Mononuclear cell (primary cell): ENCODE data around the gene RNF17. TPM values are rescaled to one million over a fixed set of nuclear protein-coding genes. Genes with fewer than 3 reads are reported as not detected.

Experiments
- H3K27me3 ChIP-seq: 2 replicates; pipeline ENCODE4 v1.6.0; 2011; ENCODE audit warnings: low read length, control low read depth; ENCODE audit not compliant: insufficient read depth
- H3K4me1 ChIP-seq: 2 replicates; pipeline ENCODE4 v1.5.1; 2011; ENCODE audit warnings: mild to moderate bottlenecking, low read length, control low read depth; ENCODE audit not compliant: insufficient read depth
- H3K4me3 ChIP-seq: 2 replicates; pipeline ENCODE4 v1.5.1; 2011; ENCODE audit warnings: mild to moderate bottlenecking, low read length, moderate library complexity
- H3K9me3 ChIP-seq: 2 replicates; pipeline ENCODE4 v1.5.1; 2011; ENCODE audit warnings: low read depth, mild to moderate bottlenecking, control low read depth, low read length
- total RNA-seq: library from RNA; depleted of rRNA; stranded (reverse); fragments of >200 nt; gene quantifications from one replicate; pipeline ENCODE4 v1.2.3, GENCODE V29; 2012

Gene RNF17
- total RNA-seq, 1 donor: not detected

DNA sequence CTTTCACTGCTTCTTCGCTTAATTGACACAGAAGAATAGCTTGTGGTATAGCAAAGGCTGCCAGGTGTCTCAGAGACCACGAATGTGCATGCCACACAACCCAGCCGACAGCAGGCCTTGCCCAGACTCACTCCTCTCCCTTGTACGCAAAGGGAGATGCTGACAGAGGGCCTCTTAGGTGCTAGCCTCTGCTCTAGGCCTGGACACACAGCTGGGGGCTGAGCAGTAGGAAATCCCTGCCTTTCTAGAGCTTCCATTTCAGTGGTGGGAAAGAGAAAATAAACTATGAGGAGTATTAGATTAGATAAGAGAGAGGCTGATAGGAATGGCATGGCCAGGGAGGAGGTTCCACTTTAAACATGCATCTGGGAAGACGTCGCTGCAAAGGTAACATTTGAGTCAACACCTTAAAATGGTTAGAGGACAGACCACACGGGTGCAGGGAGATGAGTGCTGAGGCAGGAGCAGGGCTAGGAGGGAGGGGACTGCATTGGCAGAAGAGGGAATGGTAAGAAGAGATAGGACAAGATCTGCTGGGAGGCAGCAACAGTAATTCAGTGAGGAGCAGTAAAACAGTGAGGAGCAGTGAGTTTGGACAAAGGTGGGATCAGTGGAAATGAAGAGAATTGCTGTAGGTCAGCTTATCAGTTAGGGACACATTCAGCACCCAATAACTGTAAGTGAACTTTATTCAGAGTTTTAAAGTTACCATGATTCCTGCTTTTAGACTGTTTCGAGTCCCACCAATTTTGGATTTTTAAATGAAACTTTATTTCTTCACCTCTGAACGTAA, 100.0 kb downstream of the RNF17 start:
- Histone ChIP-seq H3K27me3 (no peaks in the 10 kb centered on the region), H3K9me3 (no peaks in the 10 kb centered on the region), H3K4me3 (no peak overlapping the region), H3K4me1 (no peaks in the 10 kb centered on the region)

GRCh38 chr13:24864579-24864978, 100.6 kb downstream of the RNF17 start:
- Histone ChIP-seq H3K9me3 (no peaks in the 10 kb centered on the region), H3K4me3 (no peak overlapping the region), H3K4me1 (no peaks in the 10 kb centered on the region), H3K27me3 (no peaks in the 10 kb centered on the region)

GRCh38 chr13:24865163-24865953, 101.4 kb downstream of the RNF17 start:
- Histone ChIP-seq H3K27me3 (no peaks in the 10 kb centered on the region), H3K9me3 (no peaks in the 10 kb centered on the region), H3K4me3 (no peak overlapping the region), H3K4me1 (no peaks in the 10 kb centered on the region)

DNA sequence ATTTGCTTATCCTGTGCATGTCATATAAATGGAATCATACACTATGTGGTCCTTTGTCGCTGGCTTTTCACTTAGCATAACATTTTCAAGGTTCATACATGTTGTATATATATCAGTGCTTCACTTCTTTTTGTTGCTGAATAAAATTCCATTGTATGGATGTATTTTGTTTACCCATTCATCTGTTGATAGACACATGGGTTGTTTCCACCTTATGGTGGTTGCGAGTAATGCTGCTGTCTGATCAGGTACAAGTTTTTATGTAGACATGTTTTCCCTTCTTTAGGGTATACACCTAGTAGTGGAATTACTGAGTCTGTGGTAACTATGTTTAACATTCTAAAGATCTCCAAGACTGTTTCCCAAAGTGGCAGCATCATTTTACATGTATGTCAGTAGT, 102.5 kb downstream of the RNF17 start:
- H3K4me1 ChIP-seq: no peaks in the 10 kb centered on the region
- H3K27me3 ChIP-seq: no peaks in the 10 kb centered on the region
- H3K4me3 ChIP-seq: no peak overlapping the region
- no peaks in the 10 kb centered on the region for H3K9me3 ChIP-seq

DNA sequence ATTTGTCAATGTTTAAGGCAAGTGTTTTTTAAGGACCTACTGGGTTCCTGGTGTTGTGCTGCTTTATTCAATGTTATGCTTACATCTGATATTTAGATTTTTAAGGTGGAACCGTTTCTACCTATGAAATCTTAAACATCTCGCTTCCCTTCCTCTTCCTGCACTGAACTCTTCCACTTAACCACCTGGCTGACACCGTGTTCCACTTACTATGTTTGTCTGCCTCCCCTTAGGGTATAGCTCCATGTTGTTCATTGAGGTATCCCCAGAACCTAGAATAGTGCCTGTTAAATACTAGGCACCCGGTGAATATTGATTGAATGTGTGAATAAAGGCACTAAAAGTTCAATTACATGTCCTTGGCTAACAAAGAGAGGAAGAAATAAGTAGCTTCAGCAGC, 104.9 kb downstream of the RNF17 start:
- Histone ChIP-seq H3K4me1 (no peaks in the 10 kb centered on the region), H3K4me3 (no peak overlapping the region), H3K27me3 (no peaks in the 10 kb centered on the region), H3K9me3 (no peaks in the 10 kb centered on the region)

DNA sequence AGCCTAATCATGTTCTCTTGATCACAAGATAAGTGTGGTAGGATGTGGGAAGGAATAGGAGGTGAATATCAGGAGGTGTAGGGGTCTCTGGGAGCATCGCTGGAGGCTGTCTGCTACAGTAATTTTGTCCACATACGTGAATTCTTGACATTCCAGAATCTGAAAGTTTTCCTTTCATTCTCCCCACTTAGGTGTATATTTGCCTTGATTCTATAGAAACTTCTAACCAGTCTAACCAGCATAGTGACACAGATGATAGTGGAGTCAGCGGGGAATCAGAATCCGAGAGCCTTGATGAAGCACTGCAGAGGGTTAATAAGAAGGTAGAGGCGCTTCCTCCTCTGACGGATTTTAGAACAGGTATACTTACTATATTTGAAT, 106.4 kb downstream of the RNF17 start:
- Histone ChIP-seq H3K9me3 (no peaks in the 10 kb centered on the region), H3K4me1 (no peaks in the 10 kb centered on the region), H3K27me3 (no peaks in the 10 kb centered on the region), H3K4me3 (no peak overlapping the region)

GRCh38 chr13:24875566-24875965, 111.6 kb downstream of the RNF17 start:
- Histone ChIP-seq H3K9me3 (no peaks in the 10 kb centered on the region), H3K27me3 (no peaks in the 10 kb centered on the region), H3K4me1 (no peaks in the 10 kb centered on the region), H3K4me3 (no peak overlapping the region)

- no peaks in the 10 kb centered on the region for H3K9me3 ChIP-seq
- no peaks in the 10 kb centered on the region for H3K4me1 ChIP-seq
- H3K27me3 ChIP-seq: no peaks in the 10 kb centered on the region
- H3K4me3 ChIP-seq: no peak overlapping the region
Measured at GRCh38 chr13:24877531-24877930, 113.6 kb downstream of the RNF17 start.

GRCh38 chr13:24878340-24878739, 114.4 kb downstream of the RNF17 start:
- Histone ChIP-seq H3K27me3 (no peaks in the 10 kb centered on the region), H3K4me3 (no peak overlapping the region), H3K4me1 (no peaks in the 10 kb centered on the region), H3K9me3 (no peaks in the 10 kb centered on the region)

GRCh38 chr13:24882665-24883064, 118.7 kb downstream of the RNF17 start:
- no peaks in the 10 kb centered on the region for H3K9me3 ChIP-seq
- no peak overlapping the region for H3K4me3 ChIP-seq
- H3K4me1 ChIP-seq: no peaks in the 10 kb centered on the region
- H3K27me3 ChIP-seq: no peaks in the 10 kb centered on the region

DNA sequence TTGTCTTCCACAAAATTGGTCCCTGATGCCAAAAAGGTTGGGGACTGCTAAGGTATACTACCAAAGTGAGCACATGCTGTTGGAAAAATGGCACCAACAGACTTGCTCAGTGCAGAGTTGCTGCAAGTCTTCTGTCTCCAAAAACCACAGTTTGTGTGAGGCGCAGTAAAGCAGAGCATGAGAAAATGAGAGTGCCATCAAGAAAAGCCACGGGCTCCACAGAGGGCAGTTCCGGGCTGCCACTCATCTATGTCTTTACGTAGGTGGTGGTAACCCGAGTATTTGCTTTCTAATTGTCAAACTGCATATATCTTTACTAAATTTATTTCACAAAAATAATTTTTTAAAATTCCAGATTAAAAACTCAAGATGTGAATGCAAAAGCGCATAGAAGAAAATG, 123.8 kb downstream of the RNF17 start:
- H3K4me3 ChIP-seq: no peak overlapping the region
- H3K4me1 ChIP-seq: no peaks in the 10 kb centered on the region
- no peaks in the 10 kb centered on the region for H3K9me3 ChIP-seq
- H3K27me3 ChIP-seq: no peaks in the 10 kb centered on the region

- H3K4me3 ChIP-seq: no peak overlapping the region
- no peaks in the 10 kb centered on the region for H3K4me1 ChIP-seq
- H3K9me3 ChIP-seq: no peaks in the 10 kb centered on the region
- no peaks in the 10 kb centered on the region for H3K27me3 ChIP-seq
Measured at GRCh38 chr13:24888291-24888931, 124.4 kb downstream of the RNF17 start.

- H3K4me1 ChIP-seq: no peaks in the 10 kb centered on the region
- H3K27me3 ChIP-seq: no peaks in the 10 kb centered on the region
- H3K9me3 ChIP-seq: no peaks in the 10 kb centered on the region
- H3K4me3 ChIP-seq: no peak overlapping the region
Measured at GRCh38 chr13:24890256-24890655, 126.3 kb downstream of the RNF17 start.

DNA sequence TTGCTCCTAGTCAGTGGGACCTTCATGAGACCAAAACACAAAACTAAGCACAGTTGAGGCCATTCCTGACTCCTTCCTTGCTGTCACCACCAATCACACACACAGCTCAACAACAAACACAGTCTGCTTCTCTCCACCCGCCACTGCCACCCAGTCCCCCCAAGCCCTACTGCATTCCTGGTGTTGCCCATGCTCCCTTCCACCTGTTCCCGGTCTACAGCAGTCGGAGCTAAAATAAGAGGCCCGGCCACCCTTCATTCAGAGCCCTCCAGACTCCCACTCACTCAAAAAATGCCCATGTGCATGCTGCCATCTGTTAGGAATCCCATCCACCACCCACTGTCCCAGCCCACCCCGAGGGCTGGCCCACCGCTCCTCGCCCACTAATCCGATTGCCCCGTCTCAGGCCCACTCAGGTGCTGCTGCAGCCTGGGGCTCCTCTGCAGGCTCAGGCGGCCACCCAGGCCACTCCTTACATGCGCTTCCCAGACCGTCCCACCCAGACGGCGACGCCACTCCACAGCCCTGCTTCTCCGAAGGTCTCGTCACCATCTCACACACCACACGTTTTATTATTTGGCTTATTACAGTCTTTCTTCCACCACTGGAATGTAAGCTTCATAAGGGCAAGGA, 127.6 kb downstream of the RNF17 start:
- Histone ChIP-seq H3K4me3 (no peak overlapping the region), H3K9me3 (no peaks in the 10 kb centered on the region), H3K27me3 (no peaks in the 10 kb centered on the region), H3K4me1 (no peaks in the 10 kb centered on the region)

DNA sequence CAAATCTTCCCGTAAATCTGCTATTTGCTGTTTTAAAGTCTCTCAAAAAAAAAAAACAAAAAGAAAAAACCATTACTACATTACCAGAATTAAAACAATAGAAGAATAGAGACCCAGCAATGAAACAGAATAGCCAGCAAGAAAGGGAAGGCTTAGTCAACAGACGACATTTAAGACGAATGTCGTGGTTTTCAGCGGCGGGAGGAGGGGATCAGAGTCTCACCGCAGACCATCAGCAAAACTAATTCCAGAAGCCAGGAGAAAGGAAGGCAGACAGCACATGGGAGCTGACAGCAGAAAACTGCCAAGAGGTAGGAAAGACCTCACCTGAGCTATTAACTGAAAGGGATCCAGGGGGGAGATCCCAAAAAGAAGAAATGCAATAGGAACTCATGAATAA, 128.9 kb downstream of the RNF17 start:
- no peaks in the 10 kb centered on the region for H3K4me1 ChIP-seq
- no peaks in the 10 kb centered on the region for H3K9me3 ChIP-seq
- no peaks in the 10 kb centered on the region for H3K27me3 ChIP-seq
- no peak overlapping the region for H3K4me3 ChIP-seq
